HG02870 (cell line): ENCODE data around the gene RABL6.
"Not testable (repeated sequence)": the region's sequence is repeated elsewhere in the genome, so short reads cannot be mapped to it uniquely, and the experiment has no call there.

ENCODE experiments used
- ATAC-seq: cut with Tn5 transposase; IDR thresholded peaks from one replicate; pipeline ENCODE4 v1.9.1; 2021; ENCODE audit warnings: mild to moderate bottlenecking, moderate library complexity; ENCODE audit not compliant: unreplicated experiment

Gene RABL6

DNA sequence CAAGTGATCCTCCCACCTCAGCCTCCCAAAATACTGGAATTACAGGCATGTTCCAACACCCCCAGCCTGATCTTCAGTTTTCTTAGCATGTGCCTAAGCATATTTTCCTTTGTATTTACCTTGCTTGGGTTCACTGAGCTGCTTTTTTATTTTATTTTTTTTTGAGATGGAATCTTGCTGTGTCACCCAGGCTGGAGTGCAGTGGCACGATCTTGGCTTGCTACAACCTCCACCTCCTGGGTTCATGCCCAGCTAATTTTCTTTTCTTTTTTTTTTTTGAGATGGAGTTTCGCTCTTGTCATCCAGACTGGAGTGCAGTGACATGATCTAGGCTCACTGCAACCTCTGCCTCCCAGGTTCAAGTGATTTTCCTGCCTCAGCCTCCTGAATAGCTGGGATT, 61.9 kb downstream of the RABL6 start:
- ATAC-seq, result not testable (repeated sequence)

- ATAC-seq, result no peak
Measured at GRCh38 chr9:136875155-136875554, 67.4 kb downstream of the RABL6 start.

DNA sequence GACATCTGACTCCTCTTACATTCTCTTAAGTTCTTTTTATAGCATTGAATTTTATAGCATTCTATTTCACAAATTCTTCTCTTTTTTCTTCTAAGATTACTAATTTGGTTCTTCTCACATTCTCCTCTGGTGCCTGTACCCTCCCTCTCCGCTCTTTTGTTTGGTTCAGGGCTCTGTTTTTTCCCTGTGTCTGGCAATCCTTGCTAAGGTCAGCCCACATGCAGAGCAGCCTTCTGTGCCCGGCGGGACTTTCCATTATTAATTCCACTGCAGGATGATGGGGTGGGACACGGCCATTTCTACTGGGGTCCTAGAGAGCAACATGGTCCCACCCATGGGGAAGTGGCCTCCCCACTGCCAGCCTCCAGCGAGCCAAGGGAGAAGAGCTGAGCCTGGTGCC, 68.7 kb downstream of the RABL6 start:
- ATAC-seq, result no peak

GRCh38 chr9:136880651-136881050, 72.9 kb downstream of the RABL6 start:
- no peak for ATAC-seq

DNA sequence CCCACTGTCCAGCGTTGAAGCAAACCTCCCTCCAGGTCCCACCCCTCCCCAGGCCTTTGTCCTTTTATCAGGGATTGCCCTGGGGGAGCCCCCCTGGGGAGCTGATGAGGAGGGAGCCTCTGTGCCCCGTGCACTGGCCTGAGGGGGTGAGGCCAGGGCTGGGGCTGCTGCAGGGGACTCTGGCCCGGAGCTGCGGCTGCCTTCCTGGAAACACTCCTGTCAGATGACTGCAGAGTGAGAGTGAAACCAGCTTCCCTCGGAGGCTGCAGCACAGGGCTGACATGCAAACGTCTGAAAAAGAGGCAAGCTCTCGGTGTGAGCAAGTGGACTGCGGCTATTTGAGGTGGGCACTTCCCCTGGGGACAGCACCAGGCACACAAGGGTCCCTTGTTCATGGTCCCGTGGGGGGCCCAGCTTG, 74.0 kb downstream of the RABL6 start:
- no peak for ATAC-seq

GRCh38 chr9:136882109-136882946, 74.6 kb downstream of the RABL6 start:
- no peak for ATAC-seq

- not testable (repeated sequence) for ATAC-seq
Measured at GRCh38 chr9:136882947-136883283, 75.2 kb downstream of the RABL6 start.

- not testable (repeated sequence) for ATAC-seq
Measured at GRCh38 chr9:136883670-136884069, 75.9 kb downstream of the RABL6 start.

GRCh38 chr9:136885950-136886578, 78.3 kb downstream of the RABL6 start, which contains the start of gene TRAF2:
Gene TRAF2, plus strand, starts transcription at chr9:136886516. Its CDS starts 12,225 bp downstream, at chr9:136898741.
- peak; percentile 71 for ATAC-seq

GRCh38 chr9:136886610-136887597, 79.2 kb downstream of the RABL6 start:
- peak; percentile 22 for ATAC-seq

GRCh38 chr9:136888454-136888853, 80.7 kb downstream of the RABL6 start:
- no peak for ATAC-seq

DNA sequence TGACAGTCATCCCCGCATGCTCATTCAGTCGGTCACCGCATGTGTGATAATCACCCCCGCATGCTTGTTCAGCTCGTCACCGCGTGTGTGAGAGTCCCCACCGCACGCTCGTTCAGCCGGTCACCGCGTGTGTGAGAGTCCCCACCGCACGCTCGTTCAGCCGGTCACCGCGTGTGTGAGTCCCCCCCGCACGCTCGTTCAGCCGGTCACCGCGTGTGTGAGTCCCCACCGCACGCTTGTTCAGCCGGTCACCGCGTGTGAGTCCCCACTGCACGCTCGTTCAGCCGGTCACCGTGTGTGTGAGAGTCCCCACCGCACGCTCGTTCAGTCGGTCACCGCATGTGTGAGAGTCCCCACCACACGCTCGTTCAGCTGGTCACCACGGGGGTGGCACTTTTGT, 82.1 kb downstream of the RABL6 start:
- no peak for ATAC-seq

DNA sequence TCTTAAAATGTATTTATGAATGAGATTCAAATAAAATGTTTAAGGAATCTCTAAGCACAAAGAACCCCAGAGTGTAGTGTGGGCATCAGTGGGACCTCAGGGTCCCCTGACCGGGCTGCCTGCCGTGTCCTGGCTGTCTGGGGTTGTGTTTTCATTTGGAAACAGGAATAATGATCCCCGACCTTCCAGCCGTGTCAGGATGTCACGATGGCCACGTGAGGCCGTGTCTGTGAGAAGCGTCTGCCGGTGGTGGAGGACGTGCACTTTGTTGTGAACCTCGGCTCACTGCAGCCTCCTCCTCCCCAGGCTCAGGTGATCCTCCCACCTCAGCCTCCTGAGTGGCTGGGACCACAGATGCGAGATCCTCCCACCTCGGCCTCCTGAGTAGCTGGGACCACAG, 82.9 kb downstream of the RABL6 start:
- no peak for ATAC-seq
